ENCODE results near the gene SPINT3.

GRCh38 chr20:45500022-45500421 is 15.4 kb downstream of the SPINT3 start:
- TF ChIP-seq CTCF (IDR thresholded peaks at IDR 0.05) (no peak), POLR2A (IDR thresholded peaks at IDR 0.05) (no peak)
